ENCODE data around the gene CSTF2.

DNA sequence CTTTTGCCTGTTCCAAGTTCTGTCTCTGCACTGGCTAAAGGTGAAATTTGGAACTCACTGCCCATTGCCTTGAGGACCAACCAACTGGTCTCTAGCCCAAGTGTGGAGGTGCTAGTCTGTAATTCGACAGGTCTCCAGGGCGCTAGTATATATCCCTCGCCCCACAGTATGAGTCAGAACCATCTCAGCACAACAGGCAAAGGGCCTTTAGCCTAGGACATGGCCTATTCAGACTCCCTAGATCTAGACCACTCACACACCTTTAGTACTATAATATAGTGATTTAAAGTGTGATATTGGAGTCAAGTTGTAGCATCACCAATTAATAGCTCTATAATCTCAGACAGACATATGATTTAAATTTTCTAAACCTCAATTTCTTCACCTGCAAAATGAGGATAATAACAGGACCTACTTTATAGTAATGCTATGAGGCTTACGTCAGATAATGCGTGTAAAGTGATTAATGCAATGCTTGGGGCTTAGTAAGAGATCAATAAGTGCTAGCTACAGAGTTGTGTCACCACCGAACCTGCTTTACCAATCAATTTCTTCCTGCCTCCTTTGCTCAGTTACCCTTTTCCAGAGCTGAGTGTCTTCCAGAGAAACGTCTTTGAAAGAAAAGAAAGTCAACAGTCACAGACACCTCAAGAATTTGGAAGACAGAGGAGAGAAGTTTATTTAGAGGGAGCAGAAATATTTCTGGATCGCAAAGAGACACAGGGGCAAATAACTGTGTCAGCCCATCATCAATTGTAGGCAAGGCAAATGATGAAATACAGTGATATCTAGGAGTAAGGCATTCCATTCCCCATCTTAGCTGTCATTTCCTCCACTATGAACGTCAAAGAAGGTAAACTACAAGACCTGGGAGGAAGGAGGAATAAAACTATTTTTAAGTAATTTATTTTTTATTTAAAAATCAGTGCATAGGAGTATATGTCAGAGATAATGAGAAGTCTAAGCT is 51.7 kb downstream of the CSTF2 start:
- TF ChIP-seq, protein P1, sequence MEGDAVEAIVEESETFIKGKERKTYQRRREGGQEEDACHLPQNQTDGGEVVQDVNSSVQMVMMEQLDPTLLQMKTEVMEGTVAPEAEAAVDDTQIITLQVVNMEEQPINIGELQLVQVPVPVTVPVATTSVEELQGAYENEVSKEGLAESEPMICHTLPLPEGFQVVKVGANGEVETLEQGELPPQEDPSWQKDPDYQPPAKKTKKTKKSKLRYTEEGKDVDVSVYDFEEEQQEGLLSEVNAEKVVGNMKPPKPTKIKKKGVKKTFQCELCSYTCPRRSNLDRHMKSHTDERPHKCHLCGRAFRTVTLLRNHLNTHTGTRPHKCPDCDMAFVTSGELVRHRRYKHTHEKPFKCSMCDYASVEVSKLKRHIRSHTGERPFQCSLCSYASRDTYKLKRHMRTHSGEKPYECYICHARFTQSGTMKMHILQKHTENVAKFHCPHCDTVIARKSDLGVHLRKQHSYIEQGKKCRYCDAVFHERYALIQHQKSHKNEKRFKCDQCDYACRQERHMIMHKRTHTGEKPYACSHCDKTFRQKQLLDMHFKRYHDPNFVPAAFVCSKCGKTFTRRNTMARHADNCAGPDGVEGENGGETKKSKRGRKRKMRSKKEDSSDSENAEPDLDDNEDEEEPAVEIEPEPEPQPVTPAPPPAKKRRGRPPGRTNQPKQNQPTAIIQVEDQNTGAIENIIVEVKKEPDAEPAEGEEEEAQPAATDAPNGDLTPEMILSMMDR (IDR thresholded peaks at IDR 0.05): no peak
- TF ChIP-seq POLR2A (IDR thresholded peaks at IDR 0.05): no peak

Measured in uterus (tissue), 2 donors.